Right atrium auricular region (tissue), 2 donors: ENCODE data around the gene FBXL12. TPM values are rescaled to one million over a fixed set of nuclear protein-coding genes. Genes with fewer than 3 reads are reported as not detected.

Source experiments
- DNase-seq: peaks from one replicate; pipeline ENCODE4 v3.0.0-alpha.2; 2019; ENCODE audit warnings: low spot score
- H3K27ac ChIP-seq, 2 donors: fragments of 200-600 bp; sonication (generic); 1 replicate in 1 of 2; 2 replicates in 1 of 2; pipeline ENCODE4 v1.5.1; 2016 to 2019
- H3K27me3 ChIP-seq, 2 donors: fragments of 200-600 bp; sonication (generic); one replicate each; pipeline versions ENCODE4 v1.5.1 to v1.6.0; 2017 to 2019
- H3K36me3 ChIP-seq: fragments of 200-600 bp; sonication (generic); one replicate; pipeline ENCODE4 v1.5.1; 2016
- H3K4me1 ChIP-seq, 2 donors: fragments of 200-600 bp; sonication (generic); one replicate each; pipeline versions ENCODE4 v1.5.1 to v1.6.0; 2017 to 2019
- H3K4me3 ChIP-seq, 2 donors: fragments of 200-600 bp; sonication (generic); 1 replicate in 1 of 2; 2 replicates in 1 of 2; pipeline ENCODE4 v1.5.1; 2017 to 2019; ENCODE audit warnings: mild to moderate bottlenecking in 1 of 2, moderate library complexity in 1 of 2
- H3K9me3 ChIP-seq, 2 donors: fragments of 200-600 bp; sonication (generic); one replicate each; pipeline ENCODE4 v1.5.1; 2019
- CTCF ChIP-seq, 2 donors: fragments of 200-600 bp; sonication (generic); IDR thresholded peaks; one replicate each; pipeline ENCODE4 v1.5.1; 2019; ENCODE audit warnings: antibody characterized with exemption in 2 of 2
- total RNA-seq, 2 donors: library from RNA; depleted of rRNA; stranded (reverse); fragments of >200 nt; gene quantifications; one replicate each; pipeline ENCODE4 v1.1.0, GENCODE V29; 2016

FBXL12 gene
- total RNA-seq, 2 donors from 2014 or later = 10.2 to 15.8 TPM

- Histone ChIP-seq H3K36me3 (no peaks in the 10 kb centered on the region), H3K27ac (no peak overlapping the region)
- TF ChIP-seq CTCF (IDR thresholded peaks at IDR 0.05) = no peak
Measured at GRCh38 chr19:9854282-9854846, 35.5 kb upstream of the FBXL12 start.

GRCh38 chr19:9850235-9850959 lies 31.5 kb upstream of the FBXL12 start:
- no peak overlapping the region for H3K27ac ChIP-seq
- no peak for TF ChIP-seq CTCF (IDR thresholded peaks at IDR 0.05)
- H3K9me3 ChIP-seq = no peaks in the 10 kb centered on the region
- H3K27me3 ChIP-seq = no peaks in the 10 kb centered on the region
- DNase-seq = no peak
- no peak overlapping the region for H3K4me3 ChIP-seq
- H3K4me1 ChIP-seq = peaks cover 0 to 9% of the 10 kb centered on the region in 2 donors
- peaks cover 12% of the 10 kb centered on the region for H3K36me3 ChIP-seq

More at GRCh38 chr19:9854282-9854846, 35.5 kb upstream of the FBXL12 start:
- Histone ChIP-seq H3K27me3 (no peaks in the 10 kb centered on the region), H3K4me3 (no peak overlapping the region), H3K9me3 (no peaks in the 10 kb centered on the region), H3K4me1 (no peaks in the 10 kb centered on the region)
- no peak for DNase-seq

GRCh38 chr19:9849791-9850190 lies 30.9 kb upstream of the FBXL12 start:
- Histone ChIP-seq H3K4me3 (no peak overlapping the region), H3K4me1 (peaks cover 0 to 9% of the 10 kb centered on the region in 2 donors), H3K27me3 (no peaks in the 10 kb centered on the region), H3K36me3 (peaks cover 14% of the 10 kb centered on the region), H3K27ac (no peak overlapping the region), H3K9me3 (no peaks in the 10 kb centered on the region)
- TF ChIP-seq CTCF (IDR thresholded peaks at IDR 0.05) = no peak
- DNase-seq = no peak

GRCh38 chr19:9848762-9849161 lies 29.9 kb upstream of the FBXL12 start:
- H3K4me1 ChIP-seq = peaks cover 0 to 9% of the 10 kb centered on the region in 2 donors
- H3K4me3 ChIP-seq = no peak overlapping the region
- no peaks in the 10 kb centered on the region for H3K9me3 ChIP-seq
- no peak for DNase-seq
- no peaks in the 10 kb centered on the region for H3K27me3 ChIP-seq
- peaks cover 25% of the 10 kb centered on the region for H3K36me3 ChIP-seq
- H3K27ac ChIP-seq = no peak overlapping the region
- TF ChIP-seq CTCF (IDR thresholded peaks at IDR 0.05) = no peak

- Histone ChIP-seq H3K27me3 (no peaks in the 10 kb centered on the region), H3K4me1 (peaks cover 0 to 10% of the 10 kb centered on the region in 2 donors), H3K27ac (no peak overlapping the region), H3K9me3 (no peaks in the 10 kb centered on the region), H3K4me3 (no peak overlapping the region), H3K36me3 (peaks cover 32% of the 10 kb centered on the region)
- DNase-seq = no peak
- no peak for TF ChIP-seq CTCF (IDR thresholded peaks at IDR 0.05)
Measured at GRCh38 chr19:9848060-9848459, 29.2 kb upstream of the FBXL12 start.
